Measurements from ENCODE around the gene TIAM1.

TIAM1 gene

DNA sequence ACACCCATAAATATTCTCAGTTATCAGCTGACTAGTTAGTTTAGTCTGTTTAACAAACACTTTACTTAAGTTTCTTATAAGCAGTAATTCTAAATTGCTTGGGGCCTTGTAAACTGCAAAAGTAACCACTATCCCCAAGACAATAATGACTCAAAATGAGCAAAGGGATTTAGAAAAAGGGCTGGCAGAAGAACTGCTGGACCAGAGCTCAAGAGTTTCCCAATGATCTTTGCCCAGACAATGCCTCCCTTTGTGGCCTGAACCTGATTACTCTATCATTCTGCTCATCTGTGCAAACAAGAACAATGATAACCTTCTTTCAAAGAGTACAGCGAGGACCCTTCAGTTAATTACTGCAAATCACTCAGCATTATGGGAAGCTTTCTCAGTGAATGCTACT, 123.5 kb downstream of the TIAM1 start:
- H3K4me3 ChIP-seq (ENCODE audit: low read depth, low read length): no peak overlapping the region
- TF ChIP-seq MYC (IDR thresholded peaks at IDR 0.05; ENCODE audit: low read depth, low read length) (no peak), POLR2A (IDR thresholded peaks at IDR 0.05; ENCODE audit: extremely low read depth, insufficient read length) (no peak), CTCF (IDR thresholded peaks at IDR 0.05; ENCODE audit: low read depth, low read length) (no peak)
- TF ChIP-seq, protein P1, sequence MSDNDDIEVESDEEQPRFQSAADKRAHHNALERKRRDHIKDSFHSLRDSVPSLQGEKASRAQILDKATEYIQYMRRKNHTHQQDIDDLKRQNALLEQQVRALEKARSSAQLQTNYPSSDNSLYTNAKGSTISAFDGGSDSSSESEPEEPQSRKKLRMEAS (IDR thresholded peaks at IDR 0.05; ENCODE audit: low read depth, low read length): no peak
- peak; percentile 24 for DNase-seq (ENCODE audit: low read depth)

GRCh38 chr21:31218830-31219608, 125.0 kb downstream of the TIAM1 start:
- H3K4me3 ChIP-seq (ENCODE audit: low read depth, low read length): no peak overlapping the region
- no peak for DNase-seq (ENCODE audit: low read depth)
- TF ChIP-seq MYC (IDR thresholded peaks at IDR 0.05; ENCODE audit: low read depth, low read length): no peak

GRCh38 chr21:31216206-31216605, 127.9 kb downstream of the TIAM1 start:
- DNase-seq (ENCODE audit: low read depth): no peak
- TF ChIP-seq POLR2A (IDR thresholded peaks at IDR 0.05; ENCODE audit: extremely low read depth, insufficient read length) (no peak), CTCF (IDR thresholded peaks at IDR 0.05; ENCODE audit: low read depth, low read length) (no peak)
- TF ChIP-seq, protein P1 (IDR thresholded peaks at IDR 0.05; ENCODE audit: low read depth, low read length): no peak
- H3K4me3 ChIP-seq (ENCODE audit: low read depth, low read length): no peak overlapping the region

- no peak overlapping the region for H3K4me3 ChIP-seq (ENCODE audit: low read depth, low read length)
- TF ChIP-seq, protein P1 (IDR thresholded peaks at IDR 0.05; ENCODE audit: low read depth, low read length): no peak
- TF ChIP-seq CTCF (IDR thresholded peaks at IDR 0.05; ENCODE audit: low read depth, low read length) (no peak), MYC (IDR thresholded peaks at IDR 0.05; ENCODE audit: low read depth, low read length) (no peak), POLR2A (IDR thresholded peaks at IDR 0.05; ENCODE audit: extremely low read depth, insufficient read length) (no peak)
- no peak for DNase-seq (ENCODE audit: low read depth)
These were observed 130.3 kb downstream of the TIAM1 start for GRCh38 chr21:31213787-31214186.

DNA sequence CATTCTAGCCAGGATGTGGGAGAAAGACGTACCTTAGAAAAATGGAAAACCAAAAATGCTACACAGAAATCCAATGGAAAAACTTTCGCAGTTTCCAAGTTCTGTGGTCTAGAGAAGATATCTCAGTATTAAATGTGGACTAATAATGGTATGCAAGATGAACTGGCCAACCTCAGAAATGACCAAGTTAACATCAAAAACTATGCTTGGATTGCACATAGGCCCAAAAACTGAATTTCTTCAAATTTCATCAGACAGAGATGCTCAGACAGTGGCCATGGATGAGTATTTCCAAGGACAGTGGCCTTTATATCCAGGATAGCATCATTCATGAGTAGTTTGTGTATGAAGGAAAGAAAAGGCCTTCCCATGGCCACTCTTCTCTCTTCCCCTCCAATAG, 132.2 kb downstream of the TIAM1 start:
- no peak for DNase-seq (ENCODE audit: low read depth)
- TF ChIP-seq CTCF (IDR thresholded peaks at IDR 0.05; ENCODE audit: low read depth, low read length): no peak
- no peak overlapping the region for H3K4me3 ChIP-seq (ENCODE audit: low read depth, low read length)

DNA sequence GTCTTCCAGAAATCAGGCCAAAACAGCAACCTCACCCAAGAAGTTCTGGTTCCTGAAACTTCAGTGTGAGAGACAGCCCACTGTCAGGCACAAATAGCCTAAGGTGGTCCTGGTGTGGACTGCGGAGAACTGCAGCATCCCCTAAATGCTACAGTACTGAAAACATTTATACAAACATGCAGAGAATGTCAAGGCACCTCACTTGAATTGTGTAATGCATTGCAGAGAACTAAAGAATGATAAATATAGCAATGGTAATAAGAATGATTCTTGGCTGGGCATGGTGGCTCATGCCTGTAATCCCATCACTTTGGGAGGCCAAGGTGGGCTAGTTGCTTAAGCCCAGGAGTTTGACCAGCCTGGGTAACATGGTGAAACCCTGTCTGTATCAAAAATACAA, 138.6 kb downstream of the TIAM1 start:
- TF ChIP-seq POLR2A (IDR thresholded peaks at IDR 0.05; ENCODE audit: extremely low read depth, insufficient read length): no peak
- no peak for TF ChIP-seq CTCF (IDR thresholded peaks at IDR 0.05; ENCODE audit: low read depth, low read length)
- TF ChIP-seq, protein P1 (IDR thresholded peaks at IDR 0.05; ENCODE audit: low read depth, low read length): no peak
- TF ChIP-seq MYC (IDR thresholded peaks at IDR 0.05; ENCODE audit: low read depth, low read length): no peak
- DNase-seq (ENCODE audit: low read depth): no peak
- H3K4me3 ChIP-seq (ENCODE audit: low read depth, low read length): no peak overlapping the region
